IPS DF 6.9 (cell line): ENCODE results near the gene BTD.
A peak's percentile ranks its signal among the peaks of the same experiment; 100 is the strongest.

Experiments used
- DNase-seq: peaks from one replicate; pipeline ENCODE4 v3.0.0-alpha.2; 2013; ENCODE audit warnings: low read depth, low spot score
- H3K27ac ChIP-seq: one replicate; pipeline ENCODE4 v1.5.1; 2013; ENCODE audit warnings: low read length, control low read depth
- H3K27me3 ChIP-seq: 2 replicates; pipeline ENCODE4 v1.6.1; 2013; ENCODE audit warnings: mild to moderate bottlenecking, low read length; ENCODE audit not compliant: control insufficient read depth, insufficient read depth
- H3K36me3 ChIP-seq: 2 replicates; pipeline ENCODE4 v1.6.1; 2013; ENCODE audit warnings: low read length; ENCODE audit not compliant: control insufficient read depth, insufficient read depth
- H3K4me1 ChIP-seq: 2 replicates; pipeline ENCODE4 v1.6.1; 2013; ENCODE audit warnings: low read length; ENCODE audit not compliant: control insufficient read depth, insufficient read depth
- H3K4me3 ChIP-seq: 2 replicates; pipeline ENCODE4 v1.5.1; 2013; ENCODE audit warnings: mild to moderate bottlenecking, low read length
- H3K9me3 ChIP-seq: 2 replicates; pipeline ENCODE4 v1.6.1; 2013; ENCODE audit warnings: low read length, inconsistent platforms; ENCODE audit not compliant: control insufficient read depth, insufficient read depth
- WGBS: extraction: QIAGEN DNeasy Blood & Tissue Kit; methylation state at CpG from one replicate; pipeline ENCODE4 v1.1.7; 2013; ENCODE audit warnings: mixed read lengths, missing lambda C conversion rate; ENCODE audit not compliant: insufficient read length, insufficient coverage; 5-methylcytosine and 5-hydroxymethylcytosine counted together

Gene BTD

DNA sequence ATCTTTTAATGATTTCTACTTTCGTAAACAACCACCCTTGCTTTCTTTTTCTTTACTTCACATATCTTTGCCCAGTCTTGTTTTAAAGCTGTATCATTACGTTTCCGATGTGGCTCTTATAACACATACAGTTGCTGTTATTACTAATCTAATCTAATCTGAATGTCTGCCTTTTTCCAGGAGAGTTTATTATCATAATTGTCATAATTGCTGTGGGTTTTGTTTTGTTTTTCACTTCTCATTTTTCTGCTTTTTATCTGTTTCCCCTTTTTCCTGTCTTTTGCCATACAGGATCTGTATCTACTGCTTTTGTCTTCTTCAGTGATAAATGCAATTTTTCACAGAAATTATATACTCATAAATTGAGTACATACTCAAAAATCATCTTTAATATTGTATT lies 25.1 kb upstream of the BTD start:
- Histone ChIP-seq H3K27me3 (no peaks in the 10 kb centered on the region), H3K36me3 (peaks cover under 1% of the 10 kb centered on the region; the same call in 1 of the 2 replicates), H3K27ac (no peak overlapping the region), H3K4me3 (no peak overlapping the region), H3K9me3 (no peaks in the 10 kb centered on the region), H3K4me1 (no peaks in the 10 kb centered on the region)
- DNase-seq, result no peak
- no CpG with 5 or more reads among the region's 3 CpGs for WGBS

DNA sequence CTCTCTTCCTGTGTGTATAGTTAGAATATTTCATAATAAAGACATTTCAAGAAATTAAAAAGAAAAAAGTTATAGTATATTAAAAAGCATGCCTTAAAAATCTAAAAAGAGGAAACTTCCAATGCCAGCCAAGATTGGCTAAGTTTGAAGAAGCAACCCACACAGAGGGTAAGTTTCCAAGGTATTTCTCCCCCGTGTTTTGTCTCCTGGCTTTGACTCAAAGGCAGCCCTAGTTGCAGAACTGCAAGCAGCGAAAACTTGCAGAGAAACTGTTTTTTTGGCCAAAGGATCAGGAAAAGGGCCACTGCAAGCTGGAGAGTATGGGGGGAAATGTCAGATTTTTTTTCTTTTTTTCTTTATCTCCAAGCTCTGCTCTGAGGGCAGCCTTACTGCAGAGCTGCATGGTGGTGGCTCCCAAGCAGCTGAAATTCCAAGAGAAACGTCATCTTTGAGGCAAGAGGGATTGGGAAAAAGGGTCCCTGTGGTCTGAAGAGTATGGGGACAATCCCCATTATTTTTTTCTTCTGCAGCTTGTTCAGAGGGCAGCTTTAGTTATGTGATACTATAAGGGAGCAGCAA lies 23.2 kb upstream of the BTD start:
- H3K36me3 ChIP-seq, result peaks cover 2% of the 10 kb centered on the region; the same call in 1 of the 2 replicates
- H3K27me3 ChIP-seq, result no peaks in the 10 kb centered on the region
- no peak overlapping the region for H3K27ac ChIP-seq

DNA sequence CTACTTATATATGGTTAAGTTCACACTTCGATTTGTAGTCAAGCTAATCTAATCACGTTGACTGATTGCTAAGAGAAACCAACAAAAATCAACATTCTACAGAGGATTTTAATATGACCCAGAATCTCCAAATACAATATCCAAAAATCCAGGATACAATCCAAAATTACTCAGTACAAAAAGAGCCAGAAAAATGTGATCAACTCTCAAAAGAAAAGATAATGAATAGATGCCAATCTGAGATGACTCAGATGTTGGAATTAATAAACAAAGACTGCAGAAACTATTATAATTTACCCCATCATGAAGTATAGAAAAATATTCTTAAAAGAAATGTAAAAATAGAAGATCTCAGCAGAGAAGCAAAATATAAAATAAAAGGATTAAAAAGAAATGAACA lies 22.5 kb upstream of the BTD start:
- Histone ChIP-seq H3K27me3 (no peaks in the 10 kb centered on the region), H3K27ac (no peak overlapping the region), H3K9me3 (no peaks in the 10 kb centered on the region), H3K4me1 (no peaks in the 10 kb centered on the region), H3K4me3 (no peak overlapping the region), H3K36me3 (peaks cover 2% of the 10 kb centered on the region; the same call in 1 of the 2 replicates)
- DNase-seq, result no peak
- no CpG with 5 or more reads among the region's 2 CpGs for WGBS

More for the DNA sequence above, 23.2 kb upstream of the BTD start:
- no CpG with 5 or more reads among the region's 3 CpGs for WGBS
- no peak for DNase-seq
- Histone ChIP-seq H3K9me3 (no peaks in the 10 kb centered on the region), H3K4me3 (no peak overlapping the region), H3K4me1 (no peaks in the 10 kb centered on the region)

DNA sequence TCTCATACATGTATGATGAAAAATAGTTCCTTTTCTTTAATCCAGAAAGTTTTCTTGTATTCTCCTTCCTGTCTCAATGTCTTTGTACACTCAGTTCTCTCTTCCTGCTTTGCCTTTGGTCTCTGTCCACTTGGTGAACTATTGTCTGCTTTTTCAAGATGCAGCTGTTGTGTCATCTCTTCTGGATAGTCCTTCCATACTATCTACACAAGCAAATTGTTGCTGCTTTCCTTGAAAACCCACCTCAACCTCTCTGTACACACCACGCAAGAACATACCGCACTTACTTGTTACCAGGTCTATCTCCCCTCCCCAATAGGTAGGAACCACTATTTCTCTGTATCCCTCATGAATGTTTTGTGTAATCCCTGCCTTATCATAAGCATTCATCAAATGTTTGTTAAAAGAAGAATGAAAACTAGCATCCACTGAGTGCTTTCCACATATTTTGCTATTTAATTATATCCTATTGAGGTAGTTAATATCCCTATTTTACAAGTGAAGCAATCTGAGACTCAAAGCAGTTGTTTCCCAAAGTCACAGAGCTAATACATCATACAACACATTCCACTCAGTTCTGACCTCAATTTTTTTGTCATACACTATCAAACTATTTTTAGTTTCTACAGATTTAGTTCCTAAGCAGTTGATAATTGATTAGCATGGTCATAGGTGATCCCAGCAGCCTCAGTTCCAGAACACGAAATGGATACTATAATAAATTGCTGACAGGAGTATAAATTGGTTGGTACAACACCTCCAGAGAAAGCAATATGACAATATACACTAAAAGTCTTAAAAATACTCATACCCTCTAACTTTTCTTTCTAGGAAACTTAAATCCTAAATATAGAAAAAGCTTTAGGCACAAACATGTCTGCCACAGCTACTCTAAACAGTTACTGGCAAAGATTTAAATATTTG lies 19.8 kb upstream of the BTD start:
- peaks cover 2% of the 10 kb centered on the region; the same call in 1 of the 2 replicates for H3K36me3 ChIP-seq
- WGBS, result no CpG with 5 or more reads among the region's 3 CpGs

DNA sequence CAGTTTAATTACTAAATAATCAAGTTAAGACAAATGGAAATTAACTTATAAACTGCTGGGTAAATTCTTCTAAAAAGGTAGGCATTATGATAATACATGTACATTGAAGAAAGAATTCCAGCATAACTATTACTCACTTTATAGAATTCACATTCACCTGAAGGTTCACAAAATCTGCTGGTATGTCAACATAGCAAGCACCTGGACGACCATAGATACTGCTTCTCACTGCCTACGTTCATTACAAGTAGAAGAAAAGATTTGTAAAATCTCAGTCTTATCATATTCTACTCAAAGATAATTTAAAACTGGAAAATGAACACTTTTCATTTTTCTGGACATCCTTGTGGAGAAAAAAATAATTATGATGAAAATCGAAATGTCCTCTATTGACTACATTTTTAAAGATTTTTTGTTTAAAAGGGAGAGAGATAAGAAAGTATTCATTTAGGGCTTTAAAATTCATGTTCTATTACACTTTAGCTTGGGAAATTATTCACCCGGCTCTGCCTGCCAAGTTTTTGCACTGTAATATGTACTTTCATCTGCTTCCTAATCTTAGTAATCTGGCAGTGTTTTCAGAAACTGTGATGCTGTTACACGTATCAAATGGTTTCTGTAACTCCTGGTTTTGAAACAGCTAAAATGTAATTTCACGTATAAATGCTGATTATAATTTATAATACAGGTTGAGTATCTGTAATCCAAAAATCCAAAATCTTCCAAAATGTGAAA lies 16.3 kb upstream of the BTD start:
- 100% methylated on average over 1 of the region's 6 CpGs for WGBS
- no peaks in the 10 kb centered on the region for H3K27me3 ChIP-seq
- no peak for DNase-seq
- no peak overlapping the region for H3K4me3 ChIP-seq
- H3K36me3 ChIP-seq, result peaks cover 5% of the 10 kb centered on the region; the same call in 1 of the 2 replicates
- H3K4me1 ChIP-seq, result no peaks in the 10 kb centered on the region
- no peak overlapping the region for H3K27ac ChIP-seq
- no peaks in the 10 kb centered on the region for H3K9me3 ChIP-seq

More for the DNA sequence above, 19.8 kb upstream of the BTD start:
- H3K27me3 ChIP-seq, result no peaks in the 10 kb centered on the region
- H3K4me3 ChIP-seq, result no peak overlapping the region
- H3K9me3 ChIP-seq, result no peaks in the 10 kb centered on the region
- H3K4me1 ChIP-seq, result no peaks in the 10 kb centered on the region
- DNase-seq, result no peak
- H3K27ac ChIP-seq, result no peak overlapping the region

DNA sequence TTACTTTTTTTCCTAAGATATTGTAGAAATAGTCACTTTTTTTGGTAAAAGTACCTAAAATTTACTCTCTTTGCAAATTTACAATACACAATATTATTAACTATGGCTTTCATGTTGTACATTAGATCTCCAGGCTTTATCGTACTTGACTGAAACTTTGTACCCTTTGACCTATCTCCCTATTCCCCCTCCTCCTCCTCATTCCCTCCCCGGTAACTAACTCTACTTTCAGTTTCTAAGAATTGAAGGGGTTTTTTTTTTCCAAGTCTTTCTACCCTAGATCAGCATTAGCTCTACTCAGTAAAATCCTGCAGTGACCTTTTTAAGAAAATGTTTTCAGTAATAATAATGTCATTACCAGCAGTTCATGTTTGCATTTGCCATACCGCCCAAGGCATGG lies 10.3 kb upstream of the BTD start:
- Histone ChIP-seq H3K27me3 (no peaks in the 10 kb centered on the region), H3K9me3 (no peaks in the 10 kb centered on the region), H3K4me3 (no peak overlapping the region), H3K36me3 (peaks cover 5% of the 10 kb centered on the region; the same call in 1 of the 2 replicates), H3K27ac (no peak overlapping the region), H3K4me1 (no peaks in the 10 kb centered on the region)
- no peak for DNase-seq
- no CpG with 5 or more reads among the region's 3 CpGs for WGBS

DNA sequence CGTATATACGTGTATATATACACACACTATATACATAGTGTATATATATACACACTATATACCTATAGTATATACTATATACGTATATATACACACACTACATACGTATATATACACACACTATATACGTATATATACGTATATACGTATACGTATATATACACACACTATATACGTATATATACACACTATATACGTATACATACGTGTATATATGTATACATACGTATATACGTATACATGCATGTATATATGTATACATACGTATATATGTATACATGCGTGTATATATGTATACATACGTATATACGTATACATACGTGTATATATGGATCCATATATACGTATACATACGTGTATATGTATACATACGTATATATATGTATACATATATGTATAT lies 9.6 kb upstream of the BTD start:
- Histone ChIP-seq H3K27me3 (no peaks in the 10 kb centered on the region), H3K27ac (no peak overlapping the region), H3K9me3 (no peaks in the 10 kb centered on the region), H3K4me1 (no peaks in the 10 kb centered on the region), H3K4me3 (no peak overlapping the region), H3K36me3 (peaks cover 5% of the 10 kb centered on the region; the same call in 1 of the 2 replicates)
- 97% methylated on average over 9 of the region's 21 CpGs for WGBS
- no peak for DNase-seq

DNA sequence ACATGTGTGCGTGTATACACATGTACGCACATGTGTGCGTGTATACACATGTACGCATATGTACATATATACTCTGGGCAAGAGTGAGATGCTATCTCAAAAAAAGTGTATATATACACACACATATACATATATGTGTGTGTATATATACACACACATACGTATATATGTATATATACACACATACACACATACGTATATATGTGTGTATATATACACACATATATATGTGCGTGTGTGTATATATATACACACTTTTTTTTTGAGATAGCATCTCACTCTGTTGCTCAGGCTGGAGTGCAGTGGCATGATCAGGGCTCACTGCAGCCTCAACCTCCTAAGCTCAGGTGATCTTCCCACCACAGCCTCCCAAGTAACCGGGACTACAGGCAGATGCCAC lies 8.6 kb upstream of the BTD start:
- Histone ChIP-seq H3K9me3 (no peaks in the 10 kb centered on the region), H3K27me3 (no peaks in the 10 kb centered on the region), H3K4me3 (no peak overlapping the region), H3K36me3 (peaks cover 5% of the 10 kb centered on the region; the same call in 1 of the 2 replicates), H3K27ac (no peak overlapping the region), H3K4me1 (no peaks in the 10 kb centered on the region)
- DNase-seq, result no peak
- WGBS, result no CpG with 5 or more reads among the region's 8 CpGs

DNA sequence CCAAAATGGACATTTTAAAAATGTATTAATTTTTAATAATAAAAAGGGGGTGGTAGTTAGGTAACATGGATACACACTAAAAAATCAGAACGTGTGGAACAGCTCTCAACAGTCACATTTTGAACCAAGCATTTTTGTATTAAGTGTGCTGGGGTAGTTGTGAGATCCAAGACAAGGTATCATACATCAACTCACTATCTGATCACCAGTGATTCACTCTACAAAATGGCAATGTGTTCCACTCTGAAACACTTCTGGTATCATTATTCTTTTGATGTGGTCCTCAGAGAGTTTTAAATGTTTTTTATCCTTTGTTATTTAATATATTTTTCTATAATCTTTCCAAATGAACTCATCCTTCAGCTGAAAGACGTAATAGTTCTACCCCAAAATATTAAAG lies 5.6 kb upstream of the BTD start:
- no peak overlapping the region for H3K27ac ChIP-seq
- no peak overlapping the region for H3K4me3 ChIP-seq
- no peaks in the 10 kb centered on the region for H3K9me3 ChIP-seq
- no peaks in the 10 kb centered on the region for H3K27me3 ChIP-seq
- peaks cover 5% of the 10 kb centered on the region; the same call in 1 of the 2 replicates for H3K36me3 ChIP-seq
- DNase-seq, result no peak
- H3K4me1 ChIP-seq, result no peaks in the 10 kb centered on the region
- no CpG with 5 or more reads among the region's 2 CpGs for WGBS

DNA sequence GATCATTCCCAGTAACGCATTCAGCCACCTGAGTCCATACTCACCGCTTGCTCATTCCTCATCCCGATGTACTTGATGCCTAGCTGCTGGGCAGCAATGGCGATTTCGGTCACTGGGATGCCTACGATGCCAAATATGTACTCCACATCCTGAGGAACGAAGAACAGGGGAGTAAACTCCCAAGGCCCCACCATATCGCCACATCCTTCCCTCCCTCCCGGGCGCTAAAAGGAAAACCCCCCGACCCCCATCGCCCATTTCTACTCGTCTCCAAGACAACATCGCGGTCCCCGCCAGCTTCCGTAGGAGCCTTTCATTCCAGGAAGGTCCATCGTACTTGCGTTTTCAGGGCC lies 523 bp upstream of the BTD start:
- H3K27ac ChIP-seq, result no peak overlapping the region
- no peaks in the 10 kb centered on the region for H3K9me3 ChIP-seq
- H3K4me3 ChIP-seq, result peak overlapping the region; percentile 79
- no peaks in the 10 kb centered on the region for H3K27me3 ChIP-seq
- no peaks in the 10 kb centered on the region; the same call in 1 of the 2 replicates for H3K4me1 ChIP-seq
- peak; percentile 7 for DNase-seq
- H3K36me3 ChIP-seq, result peaks cover 3% of the 10 kb centered on the region; the same call in 1 of the 2 replicates
- WGBS, result no CpG with 5 or more reads among the region's 19 CpGs
